ENCODE measurements around the gene INPP4B. TPM values are rescaled to one million over a fixed set of nuclear protein-coding genes. Genes with fewer than 3 reads are reported as not detected.
A peak's percentile ranks its signal among the peaks of the same experiment; 100 is the strongest.

INPP4B gene
- total and polyA plus RNA-seq, 2 of the 4 experiments (the other 2 are of a cell fraction), result 1.8 to 14.0 TPM

DNA sequence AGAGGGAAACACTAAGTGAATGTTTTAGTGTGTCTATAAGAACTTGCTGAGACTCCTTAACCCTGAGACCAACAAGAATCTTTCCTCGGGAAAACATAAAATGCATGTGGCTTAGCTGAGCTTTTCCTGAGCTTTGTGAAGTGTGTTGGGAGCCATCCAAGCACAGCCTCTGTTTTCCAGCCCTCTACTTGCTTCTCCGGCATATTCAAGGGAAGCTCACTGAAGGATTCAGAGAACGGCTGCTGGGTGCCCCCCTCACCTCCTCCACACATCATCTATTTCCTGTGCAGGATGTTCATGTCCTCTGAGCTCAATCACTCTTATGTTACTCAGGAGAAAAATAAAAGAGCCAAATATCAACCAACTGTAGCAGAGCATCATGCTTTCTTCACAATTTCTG is 717.6 kb downstream of the INPP4B start:
- peak overlapping the region; percentile 35; the same call in 1 of the 2 replicates for H3K4ac ChIP-seq (ENCODE audit: low read depth, low read length)
- no CpG with 5 or more reads among the region's 3 CpGs for WGBS, 2 experiments (ENCODE audit: extremely low coverage in 2 of 2, insufficient read length in 1 of 2)
- peak overlapping the region; percentile 32; the same call in 1 of the 2 replicates for H3K56ac ChIP-seq (ENCODE audit: extremely low read depth, insufficient read depth, low read length)
- peak overlapping the region; percentile 16 for H2AFZ ChIP-seq (replicated peaks; ENCODE audit: low read length, poor library complexity)
- H3K23ac ChIP-seq (ENCODE audit: low read depth, low read length), result peak overlapping the region; percentile 14; the same call in 1 of the 2 replicates
- H3K79me1 ChIP-seq (ENCODE audit: low read depth in 1 of 2, low read length in 2 of 2), result no peaks in the 10 kb centered on the region
- BruUV-seq (replicated peaks), result no TSS peak
- peak overlapping the region; percentile 1; the same call in 1 of the 2 replicates for H3K9ac ChIP-seq (ENCODE audit: low read depth, low read length)
- peaks cover 5% of the 10 kb centered on the region for H3K4me1 ChIP-seq (ENCODE audit: control insufficient read depth, insufficient read depth, low read length)
- no peaks in the 10 kb centered on the region for H3K27me3 ChIP-seq (ENCODE audit: control insufficient read depth, insufficient read depth, low read length)
- H3K4me3 ChIP-seq (ENCODE audit: insufficient read depth, low read depth, low read length), result no peak overlapping the region
- H3K9me3 ChIP-seq (ENCODE audit: control insufficient read depth, insufficient read depth, low read length), result no peaks in the 10 kb centered on the region
- peak overlapping the region; percentile 30 for H3K18ac ChIP-seq (ENCODE audit: low read depth, low read length)
- TF ChIP-seq, protein P1, sequence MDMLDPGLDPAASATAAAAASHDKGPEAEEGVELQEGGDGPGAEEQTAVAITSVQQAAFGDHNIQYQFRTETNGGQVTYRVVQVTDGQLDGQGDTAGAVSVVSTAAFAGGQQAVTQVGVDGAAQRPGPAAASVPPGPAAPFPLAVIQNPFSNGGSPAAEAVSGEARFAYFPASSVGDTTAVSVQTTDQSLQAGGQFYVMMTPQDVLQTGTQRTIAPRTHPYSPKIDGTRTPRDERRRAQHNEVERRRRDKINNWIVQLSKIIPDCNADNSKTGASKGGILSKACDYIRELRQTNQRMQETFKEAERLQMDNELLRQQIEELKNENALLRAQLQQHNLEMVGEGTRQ (IDR thresholded peaks at IDR 0.05; ENCODE audit: low read depth, low read length), result no peak
- TF ChIP-seq NFE2L2 (IDR thresholded peaks at IDR 0.05; ENCODE audit: low read depth, low read length) (no peak), BHLHE40 (IDR thresholded peaks at IDR 0.05; ENCODE audit: low read depth, low read length) (no peak), MAZ (IDR thresholded peaks at IDR 0.05; ENCODE audit: borderline replicate concordance, low read depth, low read length) (no peak), CHD1 (IDR thresholded peaks at IDR 0.05; ENCODE audit: low read depth, low read length) (no peak), SMC3 (IDR thresholded peaks at IDR 0.05; ENCODE audit: low read depth, low read length) (no peak), CEBPB (IDR thresholded peaks at IDR 0.05; ENCODE audit: low read depth, low read length) (no peak), MXI1 (IDR thresholded peaks at IDR 0.05; ENCODE audit: borderline replicate concordance, low read depth, low read length) (no peak), RAD21 (IDR thresholded peaks at IDR 0.05; ENCODE audit: low read length) (no peak), RFX5 (IDR thresholded peaks at IDR 0.05; ENCODE audit: low read depth, low read length) (no peak), FOS (IDR thresholded peaks at IDR 0.05; ENCODE audit: low read depth, low read length) (no peak), MAFK (IDR thresholded peaks at IDR 0.05; ENCODE audit: low read depth, low read length) (no peak), POLR2A (IDR thresholded peaks at IDR 0.05; ENCODE audit: low read depth, low read length) (no peak), RCOR1 (IDR thresholded peaks at IDR 0.05; ENCODE audit: insufficient replicate concordance, low read length) (no peak)
- TF ChIP-seq, protein P2, sequence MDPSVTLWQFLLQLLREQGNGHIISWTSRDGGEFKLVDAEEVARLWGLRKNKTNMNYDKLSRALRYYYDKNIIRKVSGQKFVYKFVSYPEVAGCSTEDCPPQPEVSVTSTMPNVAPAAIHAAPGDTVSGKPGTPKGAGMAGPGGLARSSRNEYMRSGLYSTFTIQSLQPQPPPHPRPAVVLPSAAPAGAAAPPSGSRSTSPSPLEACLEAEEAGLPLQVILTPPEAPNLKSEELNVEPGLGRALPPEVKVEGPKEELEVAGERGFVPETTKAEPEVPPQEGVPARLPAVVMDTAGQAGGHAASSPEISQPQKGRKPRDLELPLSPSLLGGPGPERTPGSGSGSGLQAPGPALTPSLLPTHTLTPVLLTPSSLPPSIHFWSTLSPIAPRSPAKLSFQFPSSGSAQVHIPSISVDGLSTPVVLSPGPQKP (IDR thresholded peaks at IDR 0.05; ENCODE audit: borderline replicate concordance, low read depth, low read length), result no peak
- TF ChIP-seq, protein P3, sequence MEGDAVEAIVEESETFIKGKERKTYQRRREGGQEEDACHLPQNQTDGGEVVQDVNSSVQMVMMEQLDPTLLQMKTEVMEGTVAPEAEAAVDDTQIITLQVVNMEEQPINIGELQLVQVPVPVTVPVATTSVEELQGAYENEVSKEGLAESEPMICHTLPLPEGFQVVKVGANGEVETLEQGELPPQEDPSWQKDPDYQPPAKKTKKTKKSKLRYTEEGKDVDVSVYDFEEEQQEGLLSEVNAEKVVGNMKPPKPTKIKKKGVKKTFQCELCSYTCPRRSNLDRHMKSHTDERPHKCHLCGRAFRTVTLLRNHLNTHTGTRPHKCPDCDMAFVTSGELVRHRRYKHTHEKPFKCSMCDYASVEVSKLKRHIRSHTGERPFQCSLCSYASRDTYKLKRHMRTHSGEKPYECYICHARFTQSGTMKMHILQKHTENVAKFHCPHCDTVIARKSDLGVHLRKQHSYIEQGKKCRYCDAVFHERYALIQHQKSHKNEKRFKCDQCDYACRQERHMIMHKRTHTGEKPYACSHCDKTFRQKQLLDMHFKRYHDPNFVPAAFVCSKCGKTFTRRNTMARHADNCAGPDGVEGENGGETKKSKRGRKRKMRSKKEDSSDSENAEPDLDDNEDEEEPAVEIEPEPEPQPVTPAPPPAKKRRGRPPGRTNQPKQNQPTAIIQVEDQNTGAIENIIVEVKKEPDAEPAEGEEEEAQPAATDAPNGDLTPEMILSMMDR (conservative IDR thresholded peaks at IDR 0.05; ENCODE audit: low read depth, low read length), result no peak
- DNase-seq (peak; percentile 39), ATAC-seq (ENCODE audit: low read depth) (peak; percentile 18; the same call in 1 of the 2 replicates)
- in situ Hi-C loops (cut with MboI; ENCODE audit: low sequenced_read_pairs), result no loop called here
- peak overlapping the region; percentile 58 for H3K14ac ChIP-seq (replicated peaks; ENCODE audit: low read depth, low read length)
- no peaks in the 10 kb centered on the region for H3K36me3 ChIP-seq (ENCODE audit: control insufficient read depth, insufficient read depth, low read length)
- H2BK120ac ChIP-seq (ENCODE audit: low read depth, low read length), result peak overlapping the region; percentile 66
- H4K8ac ChIP-seq (ENCODE audit: low read depth in 2 of 2, low read length in 2 of 2), result peak overlapping the region; percentile 54 to 76
- peak overlapping the region; percentile 66 for H4K91ac ChIP-seq (ENCODE audit: insufficient read depth, low read depth, low read length)
- intact Hi-C loops (cut with micrococcal nuclease), result loop anchor here (5.0 kb wide), 2 partner anchors 139 to 1059 kb away; no protein-coding TSS in a partner anchor
- no peak overlapping the region for H2AK9ac ChIP-seq (replicated peaks; ENCODE audit: low read depth, low read length, poor library complexity)
- H4K20me1 ChIP-seq (ENCODE audit: insufficient read depth, low read length), result no peaks in the 10 kb centered on the region
- ChIA-PET CTCF (interaction anchor here (0.6 to 1.5 kb wide), 2 partner anchors 163 to 223 kb away, joined by 3 read pairs; no protein-coding TSS in a partner anchor), POLR2A (ENCODE audit: unreplicated experiment) (interaction anchor here (1.1 kb wide), 1 partner anchor 145 kb away, joined by 3 read pairs; no protein-coding TSS in a partner anchor)
- peak overlapping the region; percentile 68; the same call in 1 of the 2 replicates for H3K27ac ChIP-seq (ENCODE audit: insufficient read depth, low read length)
- H3K9me1 ChIP-seq (ENCODE audit: insufficient read depth, low read length), result no peaks in the 10 kb centered on the region
- peak overlapping the region; percentile 1 for H2BK5ac ChIP-seq (ENCODE audit: low read depth, low read length, poor library complexity, severe bottlenecking)
- H3K4me2 ChIP-seq (ENCODE audit: low read depth, low read length), result no peak overlapping the region
- peak overlapping the region; percentile 73; the same call in 2 of the 3 replicates for H2BK15ac ChIP-seq (ENCODE audit: low read depth, low read length)
- peak overlapping the region; percentile 13 for H2AK5ac ChIP-seq (ENCODE audit: low read depth, low read length)
- dilution Hi-C loops (cut with HindIII; ENCODE audit: low sequenced_read_pairs, unreplicated experiment), result no loop called here
- H4K5ac ChIP-seq (ENCODE audit: low read depth, low read length), result peak overlapping the region; percentile 52
- peak overlapping the region; percentile 73 for H2BK20ac ChIP-seq (ENCODE audit: low read depth, low read length)
